CD4-positive, alpha-beta T cell treated with Interleukin-17A for 1 hour (primary cell): ENCODE measurements around the gene STEAP1.

Experiments used
- DNase-seq: peaks from one replicate; pipeline ENCODE4 v3.0.0-alpha.2; 2020

STEAP1 gene

GRCh38 chr7:90213521-90213920 is 59.3 kb downstream of the STEAP1 start:
- DNase-seq, result no peak
